Measurements from ENCODE around the gene YWHAB.

Gene YWHAB

DNA sequence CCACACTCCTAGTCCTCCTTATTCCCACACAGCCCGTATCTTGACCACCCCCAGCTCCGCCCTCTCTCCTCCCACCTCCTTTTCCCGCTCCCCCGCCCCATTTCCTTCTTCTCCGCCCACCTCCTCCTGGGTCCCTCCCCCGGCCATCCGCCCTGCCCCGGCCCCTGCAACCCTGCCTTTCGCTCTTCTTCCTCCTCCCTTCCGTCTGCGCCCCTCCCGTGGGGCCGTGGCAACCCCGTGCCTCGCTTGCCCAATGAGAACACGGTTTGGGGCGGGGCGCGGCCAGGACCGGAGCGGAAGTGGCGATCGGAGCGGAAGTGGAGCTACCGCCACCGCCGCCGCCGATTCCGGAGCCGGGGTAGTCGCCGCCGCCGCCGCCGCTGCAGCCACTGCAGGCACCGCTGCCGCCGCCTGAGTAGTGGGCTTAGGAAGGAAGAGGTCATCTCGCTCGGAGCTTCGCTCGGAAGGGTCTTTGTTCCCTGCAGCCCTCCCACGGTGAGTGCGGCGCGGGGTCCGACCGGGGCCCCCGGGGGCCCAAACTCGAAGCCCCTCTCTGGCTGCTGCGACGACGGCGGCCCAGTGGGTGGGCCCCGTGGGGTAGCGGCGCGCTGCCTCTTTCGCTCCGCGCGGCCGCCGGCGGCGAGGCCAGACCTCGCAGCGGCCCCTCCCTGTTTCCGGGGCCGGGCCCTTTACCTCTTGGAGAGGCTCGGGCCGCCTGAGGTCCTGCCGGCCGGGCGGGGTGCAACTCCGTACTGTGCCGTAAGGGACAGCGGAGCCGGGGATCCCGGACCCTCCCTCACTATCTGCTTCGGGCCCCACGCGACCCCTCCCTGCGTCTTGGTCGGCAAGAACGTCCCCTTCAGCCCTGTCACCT, at the start of gene YWHAB:
Gene YWHAB, plus strand, starts transcription at position 314 of the 874 bp plus-strand sequence. CDS start 15,829 bp downstream, outside the sequence.
- Histone ChIP-seq H3K4me1 (ENCODE audit: insufficient read depth, low read length) (peaks cover 46% of the 10 kb centered on the region), H3K27ac (ENCODE audit: low read depth, low read length) (peak within 1 kb of the TSS; percentile 78), H3K9me3 (ENCODE audit: low read length) (no peaks in the 10 kb centered on the region), H3K9ac (ENCODE audit: low read length) (peak within 1 kb of the TSS; percentile 91), H3K36me3 (ENCODE audit: insufficient read depth, low read length) (peaks cover 7% of the 10 kb centered on the region), H3K27me3 (ENCODE audit: control insufficient read depth in 1 of 2, insufficient read depth in 2 of 2, low read length in 2 of 2) (no peaks in the 10 kb centered on the region), H3K4me3 (ENCODE audit: low read depth in 1 of 2, low read length in 2 of 2) (peak within 1 kb of the TSS; percentile 71 to 98)

GRCh38 chr20:44836601-44837120, 48.8 kb upstream of the YWHAB start:
- H3K9ac ChIP-seq (ENCODE audit: low read length): no peak overlapping the region
- H3K27ac ChIP-seq (ENCODE audit: low read depth, low read length): no peak overlapping the region
- no peaks in the 10 kb centered on the region for H3K36me3 ChIP-seq (ENCODE audit: insufficient read depth, low read length)
- no peaks in the 10 kb centered on the region for H3K27me3 ChIP-seq (ENCODE audit: control insufficient read depth in 1 of 2, insufficient read depth in 2 of 2, low read length in 2 of 2)
- H3K9me3 ChIP-seq (ENCODE audit: low read length): no peaks in the 10 kb centered on the region
- no peak overlapping the region for H3K4me3 ChIP-seq (ENCODE audit: low read depth in 1 of 2, low read length in 2 of 2)
- no peaks in the 10 kb centered on the region for H3K4me1 ChIP-seq (ENCODE audit: insufficient read depth, low read length)

- H3K4me3 ChIP-seq (ENCODE audit: low read depth in 1 of 2, low read length in 2 of 2): no peak overlapping the region
- no peaks in the 10 kb centered on the region for H3K36me3 ChIP-seq (ENCODE audit: insufficient read depth, low read length)
- no peaks in the 10 kb centered on the region for H3K4me1 ChIP-seq (ENCODE audit: insufficient read depth, low read length)
- H3K9ac ChIP-seq (ENCODE audit: low read length): no peak overlapping the region
- H3K9me3 ChIP-seq (ENCODE audit: low read length): no peaks in the 10 kb centered on the region
- no peak overlapping the region for H3K27ac ChIP-seq (ENCODE audit: low read depth, low read length)
- H3K27me3 ChIP-seq (ENCODE audit: control insufficient read depth in 1 of 2, insufficient read depth in 2 of 2, low read length in 2 of 2): no peaks in the 10 kb centered on the region
Measured at GRCh38 chr20:44837946-44838345, 47.6 kb upstream of the YWHAB start.

GRCh38 chr20:44838521-44838920, 47.0 kb upstream of the YWHAB start:
- H3K9me3 ChIP-seq (ENCODE audit: low read length): no peaks in the 10 kb centered on the region
- H3K27me3 ChIP-seq (ENCODE audit: control insufficient read depth in 1 of 2, insufficient read depth in 2 of 2, low read length in 2 of 2): no peaks in the 10 kb centered on the region
- no peak overlapping the region for H3K27ac ChIP-seq (ENCODE audit: low read depth, low read length)
- no peak overlapping the region for H3K4me3 ChIP-seq (ENCODE audit: low read depth in 1 of 2, low read length in 2 of 2)
- no peaks in the 10 kb centered on the region for H3K4me1 ChIP-seq (ENCODE audit: insufficient read depth, low read length)
- no peak overlapping the region for H3K9ac ChIP-seq (ENCODE audit: low read length)
- no peaks in the 10 kb centered on the region for H3K36me3 ChIP-seq (ENCODE audit: insufficient read depth, low read length)

DNA sequence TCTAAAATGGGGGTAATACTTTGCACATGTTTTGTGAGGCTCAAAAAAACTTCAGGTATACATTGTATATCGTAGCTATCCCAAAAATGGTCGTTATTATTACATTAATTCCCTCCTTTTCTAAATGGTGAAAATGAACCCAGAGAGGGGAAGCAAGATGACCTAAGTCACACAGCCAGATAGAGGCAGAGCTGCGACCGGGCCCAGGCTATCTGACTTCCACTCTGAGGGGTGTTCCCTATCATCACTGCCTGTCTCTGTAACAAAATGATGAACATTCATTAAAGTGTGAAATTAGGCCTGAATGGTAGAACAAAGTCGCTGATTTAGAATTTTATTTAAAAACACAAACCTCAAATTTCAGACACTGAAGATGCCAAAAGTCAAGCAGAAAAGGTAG, 46.0 kb upstream of the YWHAB start:
- no peaks in the 10 kb centered on the region for H3K4me1 ChIP-seq (ENCODE audit: insufficient read depth, low read length)
- H3K27me3 ChIP-seq (ENCODE audit: control insufficient read depth in 1 of 2, insufficient read depth in 2 of 2, low read length in 2 of 2): no peaks in the 10 kb centered on the region
- H3K9ac ChIP-seq (ENCODE audit: low read length): no peak overlapping the region
- no peak overlapping the region for H3K27ac ChIP-seq (ENCODE audit: low read depth, low read length)
- H3K36me3 ChIP-seq (ENCODE audit: insufficient read depth, low read length): no peaks in the 10 kb centered on the region
- H3K9me3 ChIP-seq (ENCODE audit: low read length): no peaks in the 10 kb centered on the region
- H3K4me3 ChIP-seq (ENCODE audit: low read depth in 1 of 2, low read length in 2 of 2): no peak overlapping the region

GRCh38 chr20:44840826-44841225, 44.7 kb upstream of the YWHAB start:
- Histone ChIP-seq H3K4me1 (ENCODE audit: insufficient read depth, low read length) (no peaks in the 10 kb centered on the region), H3K27ac (ENCODE audit: low read depth, low read length) (no peak overlapping the region), H3K9me3 (ENCODE audit: low read length) (no peaks in the 10 kb centered on the region), H3K4me3 (ENCODE audit: low read depth in 1 of 2, low read length in 2 of 2) (no peak overlapping the region), H3K27me3 (ENCODE audit: control insufficient read depth in 1 of 2, insufficient read depth in 2 of 2, low read length in 2 of 2) (no peaks in the 10 kb centered on the region), H3K9ac (ENCODE audit: low read length) (no peak overlapping the region), H3K36me3 (ENCODE audit: insufficient read depth, low read length) (no peaks in the 10 kb centered on the region)

GRCh38 chr20:44841955-44842354, 43.5 kb upstream of the YWHAB start:
- Histone ChIP-seq H3K27me3 (ENCODE audit: control insufficient read depth in 1 of 2, insufficient read depth in 2 of 2, low read length in 2 of 2) (no peaks in the 10 kb centered on the region), H3K9me3 (ENCODE audit: low read length) (no peaks in the 10 kb centered on the region), H3K4me3 (ENCODE audit: low read depth in 1 of 2, low read length in 2 of 2) (no peak overlapping the region), H3K27ac (ENCODE audit: low read depth, low read length) (no peak overlapping the region), H3K9ac (ENCODE audit: low read length) (no peak overlapping the region), H3K36me3 (ENCODE audit: insufficient read depth, low read length) (no peaks in the 10 kb centered on the region), H3K4me1 (ENCODE audit: insufficient read depth, low read length) (no peaks in the 10 kb centered on the region)

DNA sequence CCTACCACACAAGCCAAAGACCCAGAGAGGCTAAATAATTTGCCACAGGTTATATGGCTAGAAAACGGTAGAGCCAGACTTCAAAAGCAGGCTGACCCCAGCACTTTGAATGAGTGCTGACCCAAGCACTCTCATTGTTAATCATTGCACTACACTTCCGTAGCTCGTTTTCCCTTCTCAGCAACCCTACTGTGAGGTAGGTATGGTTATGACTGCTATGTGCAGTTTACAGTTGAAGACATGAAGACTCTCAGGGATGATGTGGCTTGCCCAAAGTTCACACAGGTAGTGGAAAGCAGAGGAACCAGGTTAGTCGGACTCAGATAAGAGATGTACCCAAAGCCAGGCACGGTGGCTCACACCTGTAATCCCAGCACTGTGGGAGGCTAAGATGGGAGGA, 41.6 kb upstream of the YWHAB start:
- no peaks in the 10 kb centered on the region for H3K4me1 ChIP-seq (ENCODE audit: insufficient read depth, low read length)
- no peaks in the 10 kb centered on the region for H3K9me3 ChIP-seq (ENCODE audit: low read length)
- no peaks in the 10 kb centered on the region for H3K36me3 ChIP-seq (ENCODE audit: insufficient read depth, low read length)
- no peak overlapping the region for H3K4me3 ChIP-seq (ENCODE audit: low read depth in 1 of 2, low read length in 2 of 2)
- no peaks in the 10 kb centered on the region for H3K27me3 ChIP-seq (ENCODE audit: control insufficient read depth in 1 of 2, insufficient read depth in 2 of 2, low read length in 2 of 2)
- no peak overlapping the region for H3K27ac ChIP-seq (ENCODE audit: low read depth, low read length)
- no peak overlapping the region for H3K9ac ChIP-seq (ENCODE audit: low read length)

DNA sequence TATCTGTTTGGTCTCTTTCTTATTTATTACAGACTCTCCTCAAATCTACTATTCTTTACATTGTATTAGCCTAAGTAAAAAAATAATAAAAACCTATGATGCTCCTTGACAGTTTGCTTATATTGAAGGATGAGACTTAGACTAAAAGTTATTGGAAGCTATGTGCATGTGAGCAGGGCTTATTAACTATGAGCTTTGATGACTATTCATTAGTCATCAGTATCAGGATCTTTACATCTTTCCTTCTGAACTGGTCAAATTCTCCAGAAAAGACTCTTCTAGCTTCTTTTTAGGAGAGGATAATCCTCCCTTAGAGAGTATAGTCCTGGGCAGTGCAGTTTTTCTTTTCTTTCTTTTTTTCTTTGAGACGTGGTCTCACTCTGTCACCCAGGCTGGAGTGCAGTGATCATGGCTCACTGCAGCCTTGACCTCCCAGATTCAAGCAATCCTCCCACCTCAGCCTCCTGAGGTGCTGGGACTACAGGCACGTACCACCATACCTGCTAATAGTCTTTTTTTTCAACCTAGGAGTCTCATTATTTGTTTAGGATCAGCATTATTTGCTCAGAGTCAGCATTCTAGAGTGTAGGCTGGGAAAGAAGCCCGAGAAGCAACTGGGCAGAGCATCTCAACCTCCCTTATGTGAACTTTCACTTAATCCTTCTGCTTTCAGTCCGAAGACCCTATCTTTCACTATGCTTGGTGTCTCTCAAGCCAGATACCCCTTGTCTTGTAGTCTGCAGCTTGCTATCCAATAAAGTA, 37.1 kb upstream of the YWHAB start:
- Histone ChIP-seq H3K9ac (ENCODE audit: low read length) (no peak overlapping the region), H3K27ac (ENCODE audit: low read depth, low read length) (no peak overlapping the region), H3K4me3 (ENCODE audit: low read depth in 1 of 2, low read length in 2 of 2) (no peak overlapping the region), H3K9me3 (ENCODE audit: low read length) (no peaks in the 10 kb centered on the region), H3K4me1 (ENCODE audit: insufficient read depth, low read length) (no peaks in the 10 kb centered on the region), H3K27me3 (ENCODE audit: control insufficient read depth in 1 of 2, insufficient read depth in 2 of 2, low read length in 2 of 2) (no peaks in the 10 kb centered on the region), H3K36me3 (ENCODE audit: insufficient read depth, low read length) (no peaks in the 10 kb centered on the region)

DNA sequence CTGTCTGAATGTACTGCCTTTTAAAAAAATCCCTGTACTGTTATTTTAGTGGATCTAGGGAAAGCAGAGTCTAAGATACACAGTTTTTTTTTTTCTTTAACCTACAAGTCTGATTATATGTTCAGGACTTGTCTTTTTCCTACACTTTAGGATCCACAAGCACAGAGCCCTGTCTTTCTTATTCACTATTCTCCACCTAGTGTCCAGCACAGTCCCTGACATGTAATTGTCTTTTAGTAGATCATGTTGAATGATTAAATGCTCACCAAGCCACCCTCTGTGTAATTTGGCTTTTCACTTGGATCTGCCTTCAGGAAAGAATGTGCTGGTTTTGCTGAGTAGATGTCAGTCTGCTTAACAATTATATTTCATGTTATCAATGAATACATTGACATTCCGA, 35.8 kb upstream of the YWHAB start:
- Histone ChIP-seq H3K36me3 (ENCODE audit: insufficient read depth, low read length) (no peaks in the 10 kb centered on the region), H3K27me3 (ENCODE audit: control insufficient read depth in 1 of 2, insufficient read depth in 2 of 2, low read length in 2 of 2) (no peaks in the 10 kb centered on the region), H3K4me3 (ENCODE audit: low read depth in 1 of 2, low read length in 2 of 2) (no peak overlapping the region), H3K9ac (ENCODE audit: low read length) (no peak overlapping the region), H3K4me1 (ENCODE audit: insufficient read depth, low read length) (no peaks in the 10 kb centered on the region), H3K9me3 (ENCODE audit: low read length) (no peaks in the 10 kb centered on the region), H3K27ac (ENCODE audit: low read depth, low read length) (no peak overlapping the region)

GRCh38 chr20:44850272-44850671, 35.2 kb upstream of the YWHAB start:
- no peaks in the 10 kb centered on the region for H3K27me3 ChIP-seq (ENCODE audit: control insufficient read depth in 1 of 2, insufficient read depth in 2 of 2, low read length in 2 of 2)
- no peaks in the 10 kb centered on the region for H3K36me3 ChIP-seq (ENCODE audit: insufficient read depth, low read length)
- H3K4me3 ChIP-seq (ENCODE audit: low read depth in 1 of 2, low read length in 2 of 2): no peak overlapping the region
- H3K4me1 ChIP-seq (ENCODE audit: insufficient read depth, low read length): no peaks in the 10 kb centered on the region
- no peak overlapping the region for H3K27ac ChIP-seq (ENCODE audit: low read depth, low read length)
- H3K9ac ChIP-seq (ENCODE audit: low read length): no peak overlapping the region
- no peaks in the 10 kb centered on the region for H3K9me3 ChIP-seq (ENCODE audit: low read length)

All from muscle layer of colon (tissue), 2 donors.